ENCODE data around the gene PMS1. TPM values are rescaled to one million over a fixed set of nuclear protein-coding genes. Genes with fewer than 3 reads are reported as not detected.

PMS1 gene
- total RNA-seq, 4 donors from 2014 or later, result 13.6 to 47.0 (median 14.5) TPM

- Histone ChIP-seq H3K9me3 (no peaks in the 10 kb centered on the region), H3K4me1 (peaks cover 0 to 15% (median 2%) of the 10 kb centered on the region in 4 donors), H3K27me3 (no peaks in the 10 kb centered on the region), H3K27ac (peak overlapping the region; percentile 90 to 97 (median 94)), H3K36me3 (peaks cover 0 to 27% (median 0%) of the 10 kb centered on the region in 3 donors), H3K4me3 (peak overlapping the region; percentile 63 to 86 (median 74))
- DNase-seq, result no peak
- TF ChIP-seq, protein P1, sequence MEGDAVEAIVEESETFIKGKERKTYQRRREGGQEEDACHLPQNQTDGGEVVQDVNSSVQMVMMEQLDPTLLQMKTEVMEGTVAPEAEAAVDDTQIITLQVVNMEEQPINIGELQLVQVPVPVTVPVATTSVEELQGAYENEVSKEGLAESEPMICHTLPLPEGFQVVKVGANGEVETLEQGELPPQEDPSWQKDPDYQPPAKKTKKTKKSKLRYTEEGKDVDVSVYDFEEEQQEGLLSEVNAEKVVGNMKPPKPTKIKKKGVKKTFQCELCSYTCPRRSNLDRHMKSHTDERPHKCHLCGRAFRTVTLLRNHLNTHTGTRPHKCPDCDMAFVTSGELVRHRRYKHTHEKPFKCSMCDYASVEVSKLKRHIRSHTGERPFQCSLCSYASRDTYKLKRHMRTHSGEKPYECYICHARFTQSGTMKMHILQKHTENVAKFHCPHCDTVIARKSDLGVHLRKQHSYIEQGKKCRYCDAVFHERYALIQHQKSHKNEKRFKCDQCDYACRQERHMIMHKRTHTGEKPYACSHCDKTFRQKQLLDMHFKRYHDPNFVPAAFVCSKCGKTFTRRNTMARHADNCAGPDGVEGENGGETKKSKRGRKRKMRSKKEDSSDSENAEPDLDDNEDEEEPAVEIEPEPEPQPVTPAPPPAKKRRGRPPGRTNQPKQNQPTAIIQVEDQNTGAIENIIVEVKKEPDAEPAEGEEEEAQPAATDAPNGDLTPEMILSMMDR (IDR thresholded peaks at IDR 0.05), result no peak
- TF ChIP-seq POLR2A (IDR thresholded peaks at IDR 0.05), result no peak
These were observed 761 bp upstream of the PMS1 start for GRCh38 chr2:189783451-189783926.

GRCh38 chr2:189791338-189792042 lies 7.2 kb downstream of the PMS1 start:
- Histone ChIP-seq H3K9me3 (no peaks in the 10 kb centered on the region), H3K4me3 (peak overlapping the region in 1 of 4 donors; percentile 4), H3K4me1 (no peaks in the 10 kb centered on the region), H3K27me3 (no peaks in the 10 kb centered on the region), H3K36me3 (peaks cover 0 to 27% (median 0%) of the 10 kb centered on the region in 3 donors), H3K27ac (no peak overlapping the region)
- TF ChIP-seq POLR2A (IDR thresholded peaks at IDR 0.05), result no peak
- TF ChIP-seq, protein P1 (IDR thresholded peaks at IDR 0.05), result no peak
- DNase-seq, result no peak

- Histone ChIP-seq H3K27ac (no peak overlapping the region), H3K4me1 (no peaks in the 10 kb centered on the region), H3K4me3 (no peak overlapping the region), H3K9me3 (no peaks in the 10 kb centered on the region), H3K36me3 (peaks cover 0 to 28% (median 0%) of the 10 kb centered on the region in 3 donors), H3K27me3 (no peaks in the 10 kb centered on the region)
- DNase-seq, result no peak
- TF ChIP-seq POLR2A (IDR thresholded peaks at IDR 0.05), result no peak
- TF ChIP-seq, protein P1 (IDR thresholded peaks at IDR 0.05), result no peak
These were observed 10.1 kb downstream of the PMS1 start for GRCh38 chr2:189794310-189794709.

- Histone ChIP-seq H3K4me3 (no peak overlapping the region), H3K36me3 (peaks cover 0 to 25% (median 0%) of the 10 kb centered on the region in 3 donors), H3K27me3 (no peaks in the 10 kb centered on the region), H3K27ac (peak overlapping the region in 1 of 4 donors; percentile 32), H3K4me1 (no peaks in the 10 kb centered on the region), H3K9me3 (no peaks in the 10 kb centered on the region)
- no peak for DNase-seq
- TF ChIP-seq POLR2A (IDR thresholded peaks at IDR 0.05), result no peak
These were observed 13.7 kb downstream of the PMS1 start for GRCh38 chr2:189797902-189798301.

- Histone ChIP-seq H3K27me3 (no peaks in the 10 kb centered on the region), H3K4me1 (no peaks in the 10 kb centered on the region), H3K4me3 (no peak overlapping the region), H3K27ac (no peak overlapping the region), H3K9me3 (no peaks in the 10 kb centered on the region), H3K36me3 (peaks cover 0 to 25% (median 0%) of the 10 kb centered on the region in 3 donors)
- TF ChIP-seq POLR2A (IDR thresholded peaks at IDR 0.05), result no peak
- TF ChIP-seq, protein P1 (IDR thresholded peaks at IDR 0.05), result peak in 3 of 6 experiments; percentile 27 to 44 (median 42)
- no peak for DNase-seq
These were observed 14.2 kb downstream of the PMS1 start for GRCh38 chr2:189798312-189799029.

DNA sequence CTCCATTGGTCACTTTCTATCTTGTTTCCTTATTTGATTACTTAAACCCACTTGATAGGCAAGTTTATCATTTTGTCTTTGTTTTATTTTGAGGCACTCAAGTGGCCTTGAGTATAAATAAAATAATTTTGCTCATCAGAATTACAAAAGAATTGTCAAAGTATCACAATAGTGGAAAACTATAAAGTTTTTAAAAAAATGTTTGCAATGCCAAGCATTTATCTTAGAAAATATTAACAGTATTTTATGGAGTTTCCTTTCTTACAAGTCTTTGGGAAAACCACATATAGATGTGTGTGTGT lies 14.7 kb downstream of the PMS1 start:
- TF ChIP-seq, protein P1 (IDR thresholded peaks at IDR 0.05), result no peak
- no peak for TF ChIP-seq POLR2A (IDR thresholded peaks at IDR 0.05)
- Histone ChIP-seq H3K27ac (no peak overlapping the region), H3K9me3 (no peaks in the 10 kb centered on the region), H3K4me3 (no peak overlapping the region), H3K36me3 (peaks cover 0 to 23% (median 0%) of the 10 kb centered on the region in 3 donors), H3K27me3 (no peaks in the 10 kb centered on the region), H3K4me1 (no peaks in the 10 kb centered on the region)
- no peak for DNase-seq
